GM12874 (cell line): ENCODE results near the gene CD47.

Experiments
- CTCF ChIP-seq: IDR thresholded peaks from 2 replicates; pipeline ENCODE4 v1.5.1; 2011; ENCODE audit warnings: low read depth, mild to moderate bottlenecking, control low read depth, low read length, moderate library complexity; ENCODE audit not compliant: insufficient read depth

CD47 gene

DNA sequence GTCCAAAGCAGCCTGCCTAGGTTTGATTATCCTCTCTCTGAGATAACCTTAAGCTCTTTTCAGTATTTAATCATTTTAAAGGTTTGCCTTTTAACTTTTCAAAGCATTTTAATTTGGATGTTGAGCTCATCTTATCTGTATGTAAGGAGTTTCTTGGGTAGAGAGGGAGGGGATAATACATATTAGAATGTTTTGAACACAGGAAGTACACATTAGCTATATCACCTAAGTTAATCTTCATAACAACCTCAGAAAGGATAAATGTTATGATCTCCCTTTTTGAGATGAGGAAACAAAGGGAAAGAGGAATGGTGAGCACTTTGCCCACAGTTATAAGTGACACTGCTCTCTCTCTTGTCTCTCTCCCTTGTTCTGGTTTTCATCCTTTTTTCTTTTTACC lies 2.2 kb upstream of the CD47 start:
- no peak for TF ChIP-seq CTCF

DNA sequence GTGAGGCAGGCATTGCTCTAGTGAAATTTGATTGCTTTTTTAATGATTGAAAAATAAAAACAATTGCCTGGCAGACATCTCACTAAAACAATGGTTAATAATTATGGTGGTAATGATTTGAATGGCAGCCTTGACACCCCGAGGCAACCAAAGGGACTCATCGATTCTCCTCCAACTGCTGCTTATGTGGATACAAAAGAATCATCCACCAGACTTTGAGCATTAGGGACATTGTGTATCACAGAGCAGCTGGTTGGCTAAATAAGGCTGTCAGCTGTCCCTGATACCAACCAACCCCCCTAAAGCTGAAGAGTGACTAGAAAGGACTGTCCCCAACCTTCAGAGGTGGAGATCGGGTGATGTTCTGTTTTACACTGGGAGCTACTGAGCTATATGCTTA lies 1.7 kb upstream of the CD47 start:
- TF ChIP-seq CTCF: no peak

DNA sequence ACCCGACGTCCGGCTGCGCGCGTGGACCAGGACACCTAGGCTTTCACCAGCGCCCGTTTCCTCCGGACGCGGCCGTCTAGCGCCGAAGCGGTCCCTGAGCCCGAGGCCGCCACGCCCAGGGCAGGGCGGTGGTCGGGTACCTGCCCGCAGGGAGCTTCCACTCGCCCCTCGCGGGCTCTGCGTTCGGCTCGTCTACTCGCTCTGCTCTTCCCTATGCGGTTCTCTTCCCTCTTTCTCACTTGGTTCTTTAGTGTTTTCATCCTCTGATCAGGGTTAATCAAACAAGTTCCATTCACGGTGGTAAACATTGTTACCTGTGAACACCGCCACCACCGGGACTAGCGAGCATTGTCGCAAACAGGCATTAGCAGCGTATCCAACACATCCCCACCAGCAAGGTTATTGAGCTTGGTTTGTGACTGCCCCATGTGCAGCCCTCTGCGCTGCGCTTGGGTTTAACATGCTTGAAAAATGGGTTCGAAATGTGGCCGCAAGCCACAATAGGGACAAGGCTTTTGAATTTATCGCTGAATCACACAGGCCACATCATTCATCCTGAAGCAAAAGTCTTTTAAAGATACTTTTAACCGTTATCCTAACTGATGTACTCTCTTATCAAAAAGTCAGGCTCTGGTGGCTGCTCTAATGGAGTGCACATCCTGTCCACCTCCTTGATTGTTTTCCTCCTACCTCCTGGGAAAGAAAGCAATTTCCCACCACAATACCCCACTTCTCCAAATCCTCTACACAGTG lies 843 bp upstream of the CD47 start:
- no peak for TF ChIP-seq CTCF

DNA sequence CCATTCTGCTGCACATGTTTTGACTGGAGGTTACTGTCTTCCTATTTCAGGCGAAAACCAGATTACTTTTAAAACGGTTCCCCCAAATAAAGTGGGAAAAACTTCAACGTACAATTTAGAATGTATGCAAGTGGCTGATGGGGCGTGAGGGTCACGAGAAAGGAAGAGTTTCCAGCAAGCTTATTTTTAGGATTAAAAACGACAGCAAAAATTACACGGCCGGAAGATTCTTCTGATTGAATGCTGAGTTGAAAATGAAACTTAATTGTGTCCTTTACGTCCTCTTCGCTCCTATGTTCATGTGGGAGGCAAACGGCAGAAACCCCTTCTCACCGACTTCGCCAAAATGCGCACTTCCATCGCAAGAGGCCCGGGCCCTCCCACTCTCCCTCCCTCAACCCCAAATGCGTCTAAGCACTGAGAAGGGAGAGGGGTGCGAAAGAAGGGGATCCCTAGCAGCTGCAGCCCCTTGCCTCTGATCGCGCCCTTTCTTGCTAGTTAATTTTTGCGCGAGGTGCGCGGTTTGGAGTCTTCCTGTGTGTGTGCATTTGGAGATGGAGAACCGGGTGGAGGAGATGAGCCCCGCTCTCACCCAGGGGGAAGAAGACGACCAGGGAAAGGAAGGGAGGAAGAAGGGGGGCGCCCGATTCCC lies 656 bp downstream of the CD47 start:
- no peak for TF ChIP-seq CTCF

- TF ChIP-seq CTCF: no peak
Measured at GRCh38 chr3:108089579-108089978, 1.3 kb downstream of the CD47 start.

DNA sequence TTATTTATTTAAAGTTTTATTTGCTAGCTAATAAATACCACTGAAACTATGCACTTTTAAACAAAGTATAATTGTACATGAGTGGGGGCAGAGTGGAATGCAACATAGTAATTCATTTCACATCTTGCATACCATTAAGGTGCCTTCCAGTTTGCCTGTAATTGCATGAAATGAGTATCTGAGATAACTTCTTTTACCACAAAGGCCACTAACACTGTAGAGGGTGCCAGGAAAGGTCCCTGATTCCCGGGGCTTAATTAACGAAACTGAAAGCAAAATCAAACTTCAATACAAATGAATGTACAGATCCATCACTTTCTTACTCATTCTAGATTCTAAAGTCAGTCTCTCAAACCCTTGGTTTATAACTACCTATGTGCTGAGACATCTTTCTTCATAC lies 2.1 kb downstream of the CD47 start:
- no peak for TF ChIP-seq CTCF

GRCh38 chr3:108088146-108088545 lies 2.7 kb downstream of the CD47 start:
- TF ChIP-seq CTCF: no peak
